ENCODE measurements around the gene GALNT3. TPM values are rescaled to one million over a fixed set of nuclear protein-coding genes. Genes with fewer than 3 reads are reported as not detected.

Gene GALNT3
- total RNA-seq, 1 donor from 2014 or later: 18.4 TPM

DNA sequence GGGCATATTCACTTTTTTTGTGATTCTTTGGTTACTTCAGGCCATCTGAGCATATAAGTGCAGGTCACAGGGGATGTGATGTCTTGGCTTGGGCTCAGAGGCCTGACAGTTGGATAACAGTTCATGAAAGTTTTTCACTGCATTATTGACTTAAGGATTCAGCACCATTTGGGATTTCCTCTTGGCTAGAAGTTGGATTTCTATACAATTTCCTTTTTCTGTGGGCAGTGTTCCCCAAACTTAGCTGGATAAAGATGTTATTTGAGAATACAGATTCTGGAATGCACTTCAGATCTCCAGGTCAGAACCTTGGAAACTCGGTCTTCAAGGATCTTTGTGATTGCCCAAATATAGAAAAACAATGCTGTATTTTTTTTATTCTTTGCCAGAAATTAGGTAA, 78.0 kb downstream of the GALNT3 start:
- no peak for DNase-seq (ENCODE audit: low spot score, unreplicated experiment)
- Mint-ChIP-seq H3K4me3 (ENCODE audit: low read depth) (no peak overlapping the region), H3K27ac (no peak overlapping the region), H3K9me3 (ENCODE audit: low read depth) (no peaks in the 10 kb centered on the region), H3K27me3 (no peaks in the 10 kb centered on the region), H3K36me3 (ENCODE audit: insufficient read depth) (no peaks in the 10 kb centered on the region), H3K4me1 (ENCODE audit: low read depth) (no peaks in the 10 kb centered on the region)
- TF ChIP-seq, protein P1, sequence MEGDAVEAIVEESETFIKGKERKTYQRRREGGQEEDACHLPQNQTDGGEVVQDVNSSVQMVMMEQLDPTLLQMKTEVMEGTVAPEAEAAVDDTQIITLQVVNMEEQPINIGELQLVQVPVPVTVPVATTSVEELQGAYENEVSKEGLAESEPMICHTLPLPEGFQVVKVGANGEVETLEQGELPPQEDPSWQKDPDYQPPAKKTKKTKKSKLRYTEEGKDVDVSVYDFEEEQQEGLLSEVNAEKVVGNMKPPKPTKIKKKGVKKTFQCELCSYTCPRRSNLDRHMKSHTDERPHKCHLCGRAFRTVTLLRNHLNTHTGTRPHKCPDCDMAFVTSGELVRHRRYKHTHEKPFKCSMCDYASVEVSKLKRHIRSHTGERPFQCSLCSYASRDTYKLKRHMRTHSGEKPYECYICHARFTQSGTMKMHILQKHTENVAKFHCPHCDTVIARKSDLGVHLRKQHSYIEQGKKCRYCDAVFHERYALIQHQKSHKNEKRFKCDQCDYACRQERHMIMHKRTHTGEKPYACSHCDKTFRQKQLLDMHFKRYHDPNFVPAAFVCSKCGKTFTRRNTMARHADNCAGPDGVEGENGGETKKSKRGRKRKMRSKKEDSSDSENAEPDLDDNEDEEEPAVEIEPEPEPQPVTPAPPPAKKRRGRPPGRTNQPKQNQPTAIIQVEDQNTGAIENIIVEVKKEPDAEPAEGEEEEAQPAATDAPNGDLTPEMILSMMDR (IDR thresholded peaks at IDR 0.05; ENCODE audit: unreplicated experiment): no peak

DNA sequence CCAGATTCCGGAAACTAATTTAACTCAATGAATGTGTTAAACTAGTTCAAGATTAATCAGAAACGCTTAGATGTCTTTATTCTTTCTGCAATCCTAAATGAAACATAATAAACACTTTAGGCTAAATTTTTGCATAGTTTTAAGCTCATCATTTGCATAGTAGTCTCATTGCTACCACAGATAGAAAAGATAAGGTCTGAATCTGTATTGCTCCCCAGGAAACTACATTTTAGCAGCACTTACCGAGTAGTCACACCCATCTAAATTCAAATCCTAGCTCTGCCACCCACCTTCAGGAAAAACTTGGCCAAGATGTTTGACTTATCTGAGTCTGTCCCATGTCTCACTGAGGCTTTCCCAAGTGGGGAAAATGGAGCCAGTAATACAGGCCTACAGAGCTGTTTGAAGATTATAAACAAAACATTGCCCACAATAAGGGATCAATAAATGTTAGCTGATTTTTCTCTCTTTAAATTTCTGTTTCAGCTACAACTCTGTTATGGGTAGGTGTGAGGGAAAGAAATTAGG, 87.0 kb downstream of the GALNT3 start:
- Mint-ChIP-seq H3K4me1 (ENCODE audit: low read depth) (no peaks in the 10 kb centered on the region), H3K27ac (no peak overlapping the region), H3K36me3 (ENCODE audit: insufficient read depth) (no peaks in the 10 kb centered on the region), H3K9me3 (ENCODE audit: low read depth) (peaks cover 4% of the 10 kb centered on the region), H3K27me3 (no peaks in the 10 kb centered on the region), H3K4me3 (ENCODE audit: low read depth) (no peak overlapping the region)
- no peak for DNase-seq (ENCODE audit: low spot score, unreplicated experiment)
- TF ChIP-seq, protein P1 (IDR thresholded peaks at IDR 0.05; ENCODE audit: unreplicated experiment): no peak

DNA sequence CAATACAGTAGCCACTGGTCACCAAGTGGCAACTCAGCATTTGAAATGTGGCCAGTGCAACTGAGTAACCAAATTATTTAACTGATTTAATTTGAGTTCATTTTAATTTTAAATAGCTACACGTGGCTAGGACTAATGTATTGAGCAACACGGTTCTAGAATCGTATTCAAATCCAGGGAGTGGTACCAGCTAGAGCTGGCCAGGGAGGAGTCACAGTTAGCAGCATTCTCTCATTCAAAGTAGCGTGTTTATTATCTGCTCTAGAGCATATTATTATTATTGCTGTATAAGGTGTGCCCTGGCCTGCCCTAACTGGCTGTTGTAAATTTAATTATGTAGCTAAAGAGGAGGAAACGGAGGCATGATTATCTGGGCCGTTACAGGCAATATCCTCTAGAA, 92.9 kb downstream of the GALNT3 start:
- Mint-ChIP-seq H3K4me3 (ENCODE audit: low read depth) (no peak overlapping the region), H3K27ac (no peak overlapping the region), H3K27me3 (no peaks in the 10 kb centered on the region)

DNA sequence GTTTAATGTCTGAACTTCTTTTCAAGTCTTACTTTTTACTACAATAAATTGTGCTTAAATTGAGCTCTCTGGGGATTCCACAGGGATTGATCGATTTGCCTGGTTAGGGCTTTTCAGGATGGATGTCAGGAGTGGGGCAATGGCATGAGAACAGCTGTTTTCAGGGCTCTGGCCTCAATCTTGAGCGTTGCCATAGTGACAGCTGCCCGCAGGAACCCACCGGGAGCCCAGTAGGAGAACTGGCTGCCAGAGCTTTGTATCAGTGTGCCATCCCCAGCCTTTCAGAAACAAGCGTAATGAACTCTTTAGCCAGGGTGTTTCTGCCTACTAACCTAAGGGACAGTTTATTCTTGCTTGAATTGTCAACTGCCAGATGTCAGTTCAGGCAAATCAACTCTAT, 93.5 kb downstream of the GALNT3 start:
- Mint-ChIP-seq H3K27me3 (no peaks in the 10 kb centered on the region), H3K36me3 (ENCODE audit: insufficient read depth) (no peaks in the 10 kb centered on the region), H3K4me1 (ENCODE audit: low read depth) (peaks cover 1% of the 10 kb centered on the region), H3K27ac (no peak overlapping the region), H3K9me3 (ENCODE audit: low read depth) (no peaks in the 10 kb centered on the region), H3K4me3 (ENCODE audit: low read depth) (no peak overlapping the region)
- TF ChIP-seq, protein P1 (IDR thresholded peaks at IDR 0.05; ENCODE audit: unreplicated experiment): no peak
- no peak for DNase-seq (ENCODE audit: low spot score, unreplicated experiment)

More for the DNA sequence above, 92.9 kb downstream of the GALNT3 start:
- DNase-seq (ENCODE audit: low spot score, unreplicated experiment): no peak
- TF ChIP-seq, protein P1 (IDR thresholded peaks at IDR 0.05; ENCODE audit: unreplicated experiment): no peak
- H3K36me3 Mint-ChIP-seq (ENCODE audit: insufficient read depth): no peaks in the 10 kb centered on the region
- peaks cover 1% of the 10 kb centered on the region for H3K4me1 Mint-ChIP-seq (ENCODE audit: low read depth)
- H3K9me3 Mint-ChIP-seq (ENCODE audit: low read depth): no peaks in the 10 kb centered on the region

DNA sequence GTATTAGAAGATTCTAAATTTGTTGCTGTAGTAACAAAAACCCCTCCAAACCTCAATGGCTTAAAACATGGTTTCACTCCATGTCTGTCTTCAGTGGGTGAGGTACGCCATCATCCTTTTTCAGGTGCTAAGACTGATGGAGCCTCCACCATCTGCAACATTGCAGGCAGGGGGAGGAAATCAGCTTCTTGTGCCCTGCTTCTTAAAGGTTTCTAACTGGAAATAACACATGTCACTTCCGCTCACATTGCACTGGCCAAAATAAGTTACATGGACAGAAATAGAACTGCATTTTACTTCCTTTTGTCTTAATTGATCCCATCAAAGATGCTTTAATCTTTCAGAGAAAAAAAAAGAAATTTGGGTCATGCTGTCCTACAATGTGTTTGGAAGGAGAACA, 94.1 kb downstream of the GALNT3 start:
- Mint-ChIP-seq H3K4me3 (ENCODE audit: low read depth) (no peak overlapping the region), H3K27ac (no peak overlapping the region), H3K27me3 (no peaks in the 10 kb centered on the region)

More for the DNA sequence above, 94.1 kb downstream of the GALNT3 start:
- no peak for DNase-seq (ENCODE audit: low spot score, unreplicated experiment)
- Mint-ChIP-seq H3K4me1 (ENCODE audit: low read depth) (peaks cover 1% of the 10 kb centered on the region), H3K9me3 (ENCODE audit: low read depth) (no peaks in the 10 kb centered on the region), H3K36me3 (ENCODE audit: insufficient read depth) (no peaks in the 10 kb centered on the region)
- TF ChIP-seq, protein P1 (IDR thresholded peaks at IDR 0.05; ENCODE audit: unreplicated experiment): no peak
